Panc1 (cell line): ENCODE data around the gene MROH2A. TPM values are rescaled to one million over a fixed set of nuclear protein-coding genes. Genes with fewer than 3 reads are reported as not detected.
A peak's percentile ranks its signal among the peaks of the same experiment; 100 is the strongest.

Experiments
- ATAC-seq: fragments of 200-7000 bp; cut with Tn5 transposase; 2 replicates; pipeline ENCODE4 v1.9.1; 2020; ENCODE audit warnings: mild to moderate bottlenecking, moderate library complexity
- BruUV-seq: library from RNA; stranded (reverse); fragments of 400-500 nt; replicated peaks from 2 replicates; lab custom pipeline; 2021; lab: Mats Ljungman, UMichigan
- CTCF ChIA-PET: fragments of 300-600 bp; sonication (Branson Sonifier 250); formaldehyde crosslinking; loops from one replicate; lab custom pipeline; 2022; ENCODE audit warnings: antibody characterized with exemption; lab: Charles Lee
- POLR2A ChIA-PET: fragments of 300-600 bp; sonication (Branson Sonifier 250); formaldehyde crosslinking; loops from one replicate; lab custom pipeline; 2022; ENCODE audit warnings: antibody characterized with exemption; lab: Charles Lee
- DNase-seq: peaks from one replicate; pipeline ENCODE4 v3.0.0-alpha.2; 2010; ENCODE audit warnings: low read depth, low spot score
- H3K27ac ChIP-seq: 2 replicates; pipeline ENCODE4 v1.5.1; 2011; ENCODE audit warnings: mild to moderate bottlenecking, low read length, inconsistent platforms
- H3K27me3 ChIP-seq: fragments of 200-500 bp; sonication (Bioruptor generic); 2 replicates; pipeline ENCODE4 v1.6.0; 2014; ENCODE audit warnings: low read length, inconsistent platforms; ENCODE audit not compliant: control insufficient read depth, insufficient read depth
- H3K36me3 ChIP-seq: fragments of 200-500 bp; sonication (Bioruptor generic); 2 replicates; pipeline ENCODE4 v1.5.1; 2014; ENCODE audit warnings: inconsistent platforms, mild to moderate bottlenecking, low read length, moderate library complexity; ENCODE audit not compliant: control insufficient read depth, insufficient read depth
- H3K4me1 ChIP-seq: 2 replicates; pipeline ENCODE4 v1.5.1; 2011; ENCODE audit warnings: inconsistent platforms, mild to moderate bottlenecking, low read length, moderate library complexity; ENCODE audit not compliant: control insufficient read depth, insufficient read depth
- H3K4me3 ChIP-seq, 2 experiments: 2 replicates each; pipeline ENCODE4 v1.5.1; 2011 to 2012; ENCODE audit warnings: low read depth in 2 of 2, low read length in 2 of 2, mild to moderate bottlenecking in 2 of 2, inconsistent platforms in 1 of 2, moderate library complexity in 1 of 2
- H3K9me3 ChIP-seq: fragments of 200-500 bp; sonication (Bioruptor generic); 2 replicates; pipeline ENCODE4 v1.5.1; 2014; ENCODE audit warnings: low read depth, mild to moderate bottlenecking, inconsistent platforms, low read length, moderate library complexity; ENCODE audit not compliant: control insufficient read depth, insufficient read depth
- CTCF ChIP-seq: fragments of 450-650 bp; IDR thresholded peaks from 2 replicates; pipeline ENCODE4 v1.5.1; 2017; ENCODE audit warnings: mild to moderate bottlenecking
- POLR2AphosphoS5 ChIP-seq: IDR thresholded peaks from 2 replicates; pipeline ENCODE4 v1.6.1; 2012; ENCODE audit warnings: mild to moderate bottlenecking, low read depth, low read length, moderate library complexity
- REST ChIP-seq, 2 experiments: IDR thresholded peaks; 2 replicates each; pipeline ENCODE4 v1.6.1; 2011 to 2012; ENCODE audit warnings: low read depth in 2 of 2, control low read depth in 1 of 2, low read length in 1 of 2, mild to moderate bottlenecking in 1 of 2, moderate library complexity in 1 of 2; ENCODE audit not compliant: insufficient read depth in 1 of 2
- SIN3A ChIP-seq: IDR thresholded peaks from 2 replicates; pipeline ENCODE4 v1.6.1; 2012; ENCODE audit warnings: low read depth, mild to moderate bottlenecking, low read length, moderate library complexity, borderline replicate concordance; ENCODE audit not compliant: insufficient read depth
- TCF7L2 ChIP-seq: IDR thresholded peaks from 2 replicates; pipeline ENCODE4 v1.6.1; 2011; ENCODE audit warnings: mild to moderate bottlenecking, low read depth, low read length, inconsistent platforms
- in situ Hi-C: cut with HindIII; loops from 2 replicates; pipeline ENCODE4 v1.10.0; 2016; ENCODE audit warnings: low sequenced_read_pairs, low pct_unique_long_range_greater_than_20kb
- intact Hi-C: fragments of 100-400 bp; cut with micrococcal nuclease; formaldehyde crosslinking; loops from one replicate; pipeline ENCODE4 v1.10.0; 2022; ENCODE audit not compliant: unreplicated experiment
- total RNA-seq: library from RNA; stranded (reverse); gene quantifications from one replicate; pipeline ENCODE4 v1.2.1, GENCODE V29; 2021; ENCODE audit not compliant: unreplicated experiment

MROH2A gene
- total RNA-seq, 1 experiment from 2014 or later = not detected

- no peaks in the 10 kb centered on the region for H3K36me3 ChIP-seq
- in situ Hi-C loops = no loop called here
- ATAC-seq = no peak
- POLR2A ChIA-PET = no interaction called here
- no peak overlapping the region for H3K27ac ChIP-seq
- intact Hi-C loops = no loop called here
- DNase-seq = no peak
- TF ChIP-seq CTCF (no peak), REST (IDR thresholded peaks at IDR 0.05; ENCODE audit: insufficient read depth in 1 of 2, low read depth in 2 of 2, low read length in 1 of 2) (no peak), TCF7L2 (no peak), SIN3A (no peak), POLR2AphosphoS5 (no peak)
- no peak overlapping the region for H3K4me3 ChIP-seq
- H3K4me1 ChIP-seq = no peaks in the 10 kb centered on the region
- BruUV-seq = no TSS peak
- CTCF ChIA-PET = no interaction called here
- no peaks in the 10 kb centered on the region for H3K27me3 ChIP-seq
- no peaks in the 10 kb centered on the region for H3K9me3 ChIP-seq
Measured at GRCh38 chr2:233813236-233814055, 35.3 kb downstream of the MROH2A start.

- in situ Hi-C loops = no loop called here
- DNase-seq (no peak), ATAC-seq (0 out of 2 replicates have a peak, but pooled peaks have one; percentile 59)
- ChIA-PET POLR2A (no interaction called here), CTCF (no interaction called here)
- no TSS peak for BruUV-seq
- no peak overlapping the region for H3K27ac ChIP-seq
- H3K36me3 ChIP-seq = no peaks in the 10 kb centered on the region
- no peak for TF ChIP-seq TCF7L2
- no peaks in the 10 kb centered on the region for H3K9me3 ChIP-seq
- no peak overlapping the region for H3K4me3 ChIP-seq
- intact Hi-C loops = no loop called here
- H3K27me3 ChIP-seq = no peaks in the 10 kb centered on the region
- H3K4me1 ChIP-seq = no peaks in the 10 kb centered on the region
Measured at GRCh38 chr2:233814056-233814835, 36.1 kb downstream of the MROH2A start.
